Esophagus muscularis mucosa (tissue), 3 donors: ENCODE data around the gene DNAJC12.

Experiments used
- POLR2A ChIP-seq: fragments of 450-650 bp; IDR thresholded peaks from one replicate; pipeline ENCODE4 v1.6.1; 2017; ENCODE audit warnings: antibody characterized with exemption, moderate library complexity, mild to moderate bottlenecking, low read depth
- POLR2AphosphoS5 ChIP-seq, 2 donors: sonication (generic); formaldehyde crosslinking; IDR thresholded peaks; one replicate each; pipeline ENCODE4 v1.6.1; 2017; ENCODE audit warnings: antibody characterized with exemption in 2 of 2
- TF ChIP-seq, protein P1 (sequence below), 3 experiments: fragments of 200-600 bp in 2 of 3; fragments of 450-650 bp in 1 of 3; sonication (generic) in 2 of 3; IDR thresholded peaks; one replicate each; pipeline ENCODE4 v1.5.1; 2017 to 2019; ENCODE audit warnings: antibody characterized with exemption in 3 of 3, mild to moderate bottlenecking in 2 of 3, moderate library complexity in 1 of 3

DNA sequence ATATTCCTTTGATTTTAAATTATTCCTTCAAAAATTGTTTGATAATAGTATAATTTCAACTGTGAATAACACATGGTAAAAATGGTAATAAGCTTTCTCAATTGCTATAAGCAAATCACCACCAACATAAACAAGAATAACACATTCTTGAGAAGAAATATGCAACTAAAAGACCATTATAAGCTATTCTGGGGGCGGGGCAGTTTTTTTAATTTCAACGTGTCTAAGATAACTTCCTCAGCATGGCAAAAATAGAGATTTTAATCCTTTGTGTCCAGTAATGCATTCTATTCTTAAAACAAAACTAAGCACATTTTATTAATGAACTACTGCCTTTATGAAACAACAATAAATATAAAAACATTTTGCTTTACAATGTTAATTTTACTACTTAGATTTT lies 1.5 kb downstream of the DNAJC12 start:
- TF ChIP-seq POLR2A (no peak), POLR2AphosphoS5 (IDR thresholded peaks at IDR 0.05) (no peak)
- TF ChIP-seq, protein P1, sequence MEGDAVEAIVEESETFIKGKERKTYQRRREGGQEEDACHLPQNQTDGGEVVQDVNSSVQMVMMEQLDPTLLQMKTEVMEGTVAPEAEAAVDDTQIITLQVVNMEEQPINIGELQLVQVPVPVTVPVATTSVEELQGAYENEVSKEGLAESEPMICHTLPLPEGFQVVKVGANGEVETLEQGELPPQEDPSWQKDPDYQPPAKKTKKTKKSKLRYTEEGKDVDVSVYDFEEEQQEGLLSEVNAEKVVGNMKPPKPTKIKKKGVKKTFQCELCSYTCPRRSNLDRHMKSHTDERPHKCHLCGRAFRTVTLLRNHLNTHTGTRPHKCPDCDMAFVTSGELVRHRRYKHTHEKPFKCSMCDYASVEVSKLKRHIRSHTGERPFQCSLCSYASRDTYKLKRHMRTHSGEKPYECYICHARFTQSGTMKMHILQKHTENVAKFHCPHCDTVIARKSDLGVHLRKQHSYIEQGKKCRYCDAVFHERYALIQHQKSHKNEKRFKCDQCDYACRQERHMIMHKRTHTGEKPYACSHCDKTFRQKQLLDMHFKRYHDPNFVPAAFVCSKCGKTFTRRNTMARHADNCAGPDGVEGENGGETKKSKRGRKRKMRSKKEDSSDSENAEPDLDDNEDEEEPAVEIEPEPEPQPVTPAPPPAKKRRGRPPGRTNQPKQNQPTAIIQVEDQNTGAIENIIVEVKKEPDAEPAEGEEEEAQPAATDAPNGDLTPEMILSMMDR (IDR thresholded peaks at IDR 0.05) = no peak
